ENCODE results near the gene ATOH7.
"Not testable (repeated sequence)": the region's sequence is repeated elsewhere in the genome, so short reads cannot be mapped to it uniquely, and the experiment has no call there.

The ATOH7 gene

GRCh38 chr10:68251625-68252495, 19.9 kb upstream of the ATOH7 start:
- H3K36me3 Mint-ChIP-seq (ENCODE audit: insufficient read depth) = no peaks in the 10 kb centered on the region
- no peaks in the 10 kb centered on the region for H3K9me3 Mint-ChIP-seq
- H3K27me3 Mint-ChIP-seq = peaks cover 17% of the 10 kb centered on the region
- no peaks in the 10 kb centered on the region for H3K4me1 Mint-ChIP-seq
- H3K4me3 Mint-ChIP-seq = no peak overlapping the region
- no peak for ATAC-seq (replicated peaks; ENCODE audit: extremely low read depth, poor library complexity, severe bottlenecking)
- no peak overlapping the region for H3K27ac Mint-ChIP-seq (ENCODE audit: low read depth)
- DNase-seq (ENCODE audit: low spot score in 2 of 2) = no peak

- Mint-ChIP-seq H3K36me3 (ENCODE audit: insufficient read depth) (no peaks in the 10 kb centered on the region), H3K9me3 (no peaks in the 10 kb centered on the region), H3K27ac (ENCODE audit: low read depth) (no peak overlapping the region), H3K4me1 (no peaks in the 10 kb centered on the region), H3K27me3 (peaks cover 10% of the 10 kb centered on the region), H3K4me3 (no peak overlapping the region)
- DNase-seq (ENCODE audit: low spot score in 2 of 2) (no peak), ATAC-seq (replicated peaks; ENCODE audit: extremely low read depth, poor library complexity, severe bottlenecking) (no peak)
Measured at GRCh38 chr10:68251151-68251550, 19.2 kb upstream of the ATOH7 start.

- Mint-ChIP-seq H3K9me3 (no peaks in the 10 kb centered on the region), H3K27ac (ENCODE audit: low read depth) (no peak overlapping the region), H3K27me3 (peaks cover 9% of the 10 kb centered on the region), H3K36me3 (ENCODE audit: insufficient read depth) (no peaks in the 10 kb centered on the region), H3K4me1 (no peaks in the 10 kb centered on the region), H3K4me3 (no peak overlapping the region)
- no peak for ATAC-seq (replicated peaks; ENCODE audit: extremely low read depth, poor library complexity, severe bottlenecking)
- DNase-seq (ENCODE audit: low spot score in 2 of 2) = no peak
Measured at GRCh38 chr10:68249297-68249696, 17.4 kb upstream of the ATOH7 start.

GRCh38 chr10:68247931-68248330, 16.0 kb upstream of the ATOH7 start:
- ATAC-seq (replicated peaks; ENCODE audit: extremely low read depth, poor library complexity, severe bottlenecking) (no peak), DNase-seq (ENCODE audit: low spot score in 2 of 2) (no peak)
- Mint-ChIP-seq H3K4me3 (no peak overlapping the region), H3K9me3 (no peaks in the 10 kb centered on the region), H3K27ac (ENCODE audit: low read depth) (no peak overlapping the region), H3K36me3 (ENCODE audit: insufficient read depth) (no peaks in the 10 kb centered on the region), H3K27me3 (peaks cover 9% of the 10 kb centered on the region), H3K4me1 (no peaks in the 10 kb centered on the region)

- not testable (repeated sequence) for H3K4me3 Mint-ChIP-seq; H3K27ac Mint-ChIP-seq (ENCODE audit: low read depth); H3K4me1 Mint-ChIP-seq; H3K36me3 Mint-ChIP-seq (ENCODE audit: insufficient read depth); DNase-seq (ENCODE audit: low spot score in 2 of 2); H3K9me3 Mint-ChIP-seq; ATAC-seq (replicated peaks; ENCODE audit: extremely low read depth, poor library complexity, severe bottlenecking)
- H3K27me3 Mint-ChIP-seq = peaks cover 16% of the 10 kb centered on the region
Measured at GRCh38 chr10:68246397-68246796, 14.5 kb upstream of the ATOH7 start.

GRCh38 chr10:68242051-68242450, 10.1 kb upstream of the ATOH7 start:
- Mint-ChIP-seq H3K36me3 (ENCODE audit: insufficient read depth) (no peaks in the 10 kb centered on the region), H3K27ac (ENCODE audit: low read depth) (no peak overlapping the region), H3K4me3 (no peak overlapping the region), H3K9me3 (no peaks in the 10 kb centered on the region), H3K4me1 (no peaks in the 10 kb centered on the region), H3K27me3 (peaks cover 20% of the 10 kb centered on the region)
- DNase-seq (ENCODE audit: low spot score in 2 of 2) = no peak
- no peak for ATAC-seq (replicated peaks; ENCODE audit: extremely low read depth, poor library complexity, severe bottlenecking)

GRCh38 chr10:68239596-68240150, 7.8 kb upstream of the ATOH7 start:
- Mint-ChIP-seq H3K4me1 (no peaks in the 10 kb centered on the region), H3K4me3 (no peak overlapping the region), H3K27ac (ENCODE audit: low read depth) (no peak overlapping the region), H3K27me3 (peaks cover 14% of the 10 kb centered on the region), H3K36me3 (ENCODE audit: insufficient read depth) (no peaks in the 10 kb centered on the region), H3K9me3 (no peaks in the 10 kb centered on the region)
- DNase-seq (ENCODE audit: low spot score in 2 of 2) (no peak), ATAC-seq (replicated peaks; ENCODE audit: extremely low read depth, poor library complexity, severe bottlenecking) (no peak)

- H3K27ac Mint-ChIP-seq (ENCODE audit: low read depth) = no peak overlapping the region
- ATAC-seq (replicated peaks; ENCODE audit: extremely low read depth, poor library complexity, severe bottlenecking) = no peak
- no peak overlapping the region for H3K4me3 Mint-ChIP-seq
- H3K27me3 Mint-ChIP-seq = peaks cover 15% of the 10 kb centered on the region
- H3K4me1 Mint-ChIP-seq = no peaks in the 10 kb centered on the region
- DNase-seq (ENCODE audit: low spot score in 2 of 2) = no peak
- H3K9me3 Mint-ChIP-seq = no peaks in the 10 kb centered on the region
- H3K36me3 Mint-ChIP-seq (ENCODE audit: insufficient read depth) = no peaks in the 10 kb centered on the region
Measured at GRCh38 chr10:68239069-68239468, 7.2 kb upstream of the ATOH7 start.

GRCh38 chr10:68238371-68238770, 6.5 kb upstream of the ATOH7 start:
- ATAC-seq (replicated peaks; ENCODE audit: extremely low read depth, poor library complexity, severe bottlenecking) = no peak
- Mint-ChIP-seq H3K4me1 (no peaks in the 10 kb centered on the region), H3K9me3 (no peaks in the 10 kb centered on the region), H3K36me3 (ENCODE audit: insufficient read depth) (no peaks in the 10 kb centered on the region), H3K27ac (ENCODE audit: low read depth) (no peak overlapping the region), H3K27me3 (peaks cover 22% of the 10 kb centered on the region), H3K4me3 (no peak overlapping the region)
- no peak for DNase-seq (ENCODE audit: low spot score in 2 of 2)

GRCh38 chr10:68237173-68237572, 5.3 kb upstream of the ATOH7 start:
- Mint-ChIP-seq H3K9me3 (no peaks in the 10 kb centered on the region), H3K27me3 (peaks cover 31% of the 10 kb centered on the region), H3K36me3 (ENCODE audit: insufficient read depth) (no peaks in the 10 kb centered on the region), H3K27ac (ENCODE audit: low read depth) (no peak overlapping the region), H3K4me1 (no peaks in the 10 kb centered on the region), H3K4me3 (no peak overlapping the region)
- no peak for DNase-seq (ENCODE audit: low spot score in 2 of 2)
- no peak for ATAC-seq (replicated peaks; ENCODE audit: extremely low read depth, poor library complexity, severe bottlenecking)

- Mint-ChIP-seq H3K4me1 (peaks cover 9% of the 10 kb centered on the region), H3K27ac (ENCODE audit: low read depth) (no peak overlapping the region), H3K9me3 (no peaks in the 10 kb centered on the region), H3K27me3 (peaks cover 27% of the 10 kb centered on the region), H3K4me3 (no peak overlapping the region), H3K36me3 (ENCODE audit: insufficient read depth) (no peaks in the 10 kb centered on the region)
- no peak for ATAC-seq (replicated peaks; ENCODE audit: extremely low read depth, poor library complexity, severe bottlenecking)
- no peak for DNase-seq (ENCODE audit: low spot score in 2 of 2)
Measured at GRCh38 chr10:68235581-68235980, 3.7 kb upstream of the ATOH7 start.

- peaks cover 10% of the 10 kb centered on the region for H3K4me1 Mint-ChIP-seq
- no peaks in the 10 kb centered on the region for H3K9me3 Mint-ChIP-seq
- H3K27ac Mint-ChIP-seq (ENCODE audit: low read depth) = no peak overlapping the region
- no peaks in the 10 kb centered on the region for H3K36me3 Mint-ChIP-seq (ENCODE audit: insufficient read depth)
- ATAC-seq (replicated peaks; ENCODE audit: extremely low read depth, poor library complexity, severe bottlenecking) = no peak
- no peak overlapping the region for H3K4me3 Mint-ChIP-seq
- peaks cover 27% of the 10 kb centered on the region for H3K27me3 Mint-ChIP-seq
- DNase-seq (ENCODE audit: low spot score in 2 of 2) = no peak
Measured at GRCh38 chr10:68235111-68235510, 3.2 kb upstream of the ATOH7 start.

- Mint-ChIP-seq H3K4me1 (peaks cover 10% of the 10 kb centered on the region), H3K9me3 (no peaks in the 10 kb centered on the region), H3K4me3 (no peak overlapping the region), H3K36me3 (ENCODE audit: insufficient read depth) (no peaks in the 10 kb centered on the region), H3K27me3 (peaks cover 42% of the 10 kb centered on the region), H3K27ac (ENCODE audit: low read depth) (no peak overlapping the region)
- no peak for DNase-seq (ENCODE audit: low spot score in 2 of 2)
- ATAC-seq (replicated peaks; ENCODE audit: extremely low read depth, poor library complexity, severe bottlenecking) = no peak
Measured at GRCh38 chr10:68233046-68233445, 1.1 kb upstream of the ATOH7 start.
